Loucy (cell line): ENCODE data around the gene GEMIN5.
A peak's percentile ranks its signal among the peaks of the same experiment; 100 is the strongest.

Experiments used
- H2AFZ ChIP-seq: fragments of 200-600 bp; sonication (generic); 2 replicates; pipeline ENCODE4 v1.6.0; 2016; ENCODE audit warnings: antibody characterized with exemption, mild to moderate bottlenecking, low read length, moderate library complexity
- H3F3A ChIP-seq: fragments of 200-600 bp; 2 replicates; pipeline ENCODE4 v1.6.0; 2016; ENCODE audit warnings: antibody characterized with exemption, low read depth, mild to moderate bottlenecking
- H3K27me3 ChIP-seq: fragments of 200-600 bp; sonication (generic); 2 replicates; pipeline ENCODE4 v1.6.1; 2014; ENCODE audit warnings: low read length, mild to moderate bottlenecking; ENCODE audit not compliant: insufficient read depth, poor library complexity, severe bottlenecking
- H3K36me3 ChIP-seq: fragments of 200-600 bp; sonication (generic); 2 replicates; pipeline ENCODE4 v1.6.1; 2016; ENCODE audit warnings: low read length; ENCODE audit not compliant: insufficient read depth
- H3K4me1 ChIP-seq: fragments of 200-600 bp; sonication (generic); 2 replicates; pipeline ENCODE4 v1.5.1; 2014; ENCODE audit warnings: low read length, mild to moderate bottlenecking; ENCODE audit not compliant: insufficient read depth, poor library complexity, severe bottlenecking
- H3K4me2 ChIP-seq: fragments of 200-600 bp; sonication (generic); 2 replicates; pipeline ENCODE4 v1.6.0; 2014; ENCODE audit warnings: antibody characterized with exemption, low read length, low read depth, mild to moderate bottlenecking; ENCODE audit not compliant: poor library complexity, severe bottlenecking
- H3K4me3 ChIP-seq: fragments of 200-600 bp; sonication (generic); 2 replicates; pipeline ENCODE4 v1.5.1; 2014; ENCODE audit warnings: low read length, mild to moderate bottlenecking, mixed read lengths; ENCODE audit not compliant: poor library complexity, severe bottlenecking
- H3K79me2 ChIP-seq: fragments of 200-600 bp; sonication (generic); 2 replicates; pipeline ENCODE4 v1.6.1; 2014; ENCODE audit warnings: low read length; ENCODE audit not compliant: insufficient read depth
- H3K9ac ChIP-seq: fragments of 200-600 bp; sonication (generic); 2 replicates; pipeline ENCODE4 v1.6.0; 2014; ENCODE audit warnings: mild to moderate bottlenecking, low read depth, low read length, moderate library complexity; ENCODE audit not compliant: poor library complexity, severe bottlenecking
- H3K9me2 ChIP-seq: fragments of 200-600 bp; sonication (generic); replicated peaks from 2 replicates; pipeline ENCODE4 v1.6.1; 2016; ENCODE audit warnings: low read depth, low read length, mixed read lengths
- H3K9me3 ChIP-seq: fragments of 200-600 bp; sonication (generic); 2 replicates; pipeline ENCODE4 v1.6.1; 2014; ENCODE audit warnings: mild to moderate bottlenecking, antibody characterized with exemption, low read length, low read depth; ENCODE audit not compliant: insufficient read depth
- H4K20me1 ChIP-seq: fragments of 200-600 bp; sonication (generic); 2 replicates; pipeline ENCODE4 v1.6.0; 2014; ENCODE audit warnings: antibody characterized with exemption, low read length, mild to moderate bottlenecking; ENCODE audit not compliant: insufficient read depth, poor library complexity, severe bottlenecking
- EZH2phosphoT487 ChIP-seq: fragments of 200-600 bp; IDR thresholded peaks from 2 replicates; pipeline ENCODE4 v1.6.1; 2018; ENCODE audit warnings: antibody characterized with exemption, mild to moderate bottlenecking, moderate library complexity, borderline replicate concordance
- TF ChIP-seq, protein P1 (sequence below): fragments of 200-600 bp; sonication (generic); conservative IDR thresholded peaks from 2 replicates; pipeline ENCODE4 v1.5.1; 2014; ENCODE audit warnings: mild to moderate bottlenecking, antibody characterized with exemption, low read length

GEMIN5 gene

DNA sequence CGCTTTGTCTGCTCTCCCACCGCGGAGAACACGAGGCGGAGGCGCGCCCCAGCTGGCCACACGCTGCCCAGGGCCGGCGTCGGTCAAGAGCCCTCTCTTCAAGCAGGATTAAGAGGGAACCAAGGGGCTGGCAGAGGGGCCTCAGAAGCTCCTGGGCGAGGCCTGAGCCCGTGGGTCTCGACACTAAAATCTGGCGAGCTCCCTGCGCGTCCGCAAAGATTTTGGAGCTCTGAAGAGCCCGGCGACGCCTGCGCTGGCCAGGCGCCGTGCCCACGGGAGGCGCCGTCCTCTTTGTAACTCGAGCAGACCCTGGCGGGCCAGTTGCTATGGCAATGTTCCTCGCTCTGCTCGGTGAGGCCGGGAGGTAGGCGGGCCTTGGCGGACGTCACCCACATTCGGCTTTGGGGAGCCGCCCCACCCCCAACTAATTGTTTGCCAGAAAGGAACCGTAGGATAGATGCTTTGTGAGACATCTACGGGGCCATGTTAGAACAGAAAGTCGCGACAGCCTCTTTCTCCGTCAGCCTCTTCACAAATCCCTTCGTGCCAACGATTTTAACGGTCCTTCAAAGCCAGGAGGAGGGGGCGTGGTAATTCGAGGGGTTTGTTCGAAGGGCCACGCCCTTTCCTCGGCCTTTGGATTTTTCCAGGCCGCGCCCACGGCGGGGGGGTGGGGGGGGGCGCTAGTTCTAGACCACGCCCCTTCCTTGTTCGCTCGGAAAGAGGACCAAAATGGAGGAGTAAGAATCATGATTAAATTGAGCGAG, 80.3 kb downstream of the GEMIN5 start:
- Histone ChIP-seq H4K20me1 (peaks cover 31% of the 10 kb centered on the region), H3K36me3 (no peaks in the 10 kb centered on the region), H3K27me3 (no peaks in the 10 kb centered on the region), H3K4me3 (peak overlapping the region; percentile 95), H3K79me2 (peaks cover 41% of the 10 kb centered on the region), H3K9me2 (no peaks in the 10 kb centered on the region), H2AFZ (peak overlapping the region; percentile 70), H3K9me3 (no peaks in the 10 kb centered on the region), H3K9ac (peak overlapping the region; percentile 91), H3K4me1 (peaks cover 5% of the 10 kb centered on the region), H3K4me2 (peak overlapping the region; percentile 97), H3F3A (no peaks in the 10 kb centered on the region)
- TF ChIP-seq EZH2phosphoT487: no peak
- TF ChIP-seq, protein P1, sequence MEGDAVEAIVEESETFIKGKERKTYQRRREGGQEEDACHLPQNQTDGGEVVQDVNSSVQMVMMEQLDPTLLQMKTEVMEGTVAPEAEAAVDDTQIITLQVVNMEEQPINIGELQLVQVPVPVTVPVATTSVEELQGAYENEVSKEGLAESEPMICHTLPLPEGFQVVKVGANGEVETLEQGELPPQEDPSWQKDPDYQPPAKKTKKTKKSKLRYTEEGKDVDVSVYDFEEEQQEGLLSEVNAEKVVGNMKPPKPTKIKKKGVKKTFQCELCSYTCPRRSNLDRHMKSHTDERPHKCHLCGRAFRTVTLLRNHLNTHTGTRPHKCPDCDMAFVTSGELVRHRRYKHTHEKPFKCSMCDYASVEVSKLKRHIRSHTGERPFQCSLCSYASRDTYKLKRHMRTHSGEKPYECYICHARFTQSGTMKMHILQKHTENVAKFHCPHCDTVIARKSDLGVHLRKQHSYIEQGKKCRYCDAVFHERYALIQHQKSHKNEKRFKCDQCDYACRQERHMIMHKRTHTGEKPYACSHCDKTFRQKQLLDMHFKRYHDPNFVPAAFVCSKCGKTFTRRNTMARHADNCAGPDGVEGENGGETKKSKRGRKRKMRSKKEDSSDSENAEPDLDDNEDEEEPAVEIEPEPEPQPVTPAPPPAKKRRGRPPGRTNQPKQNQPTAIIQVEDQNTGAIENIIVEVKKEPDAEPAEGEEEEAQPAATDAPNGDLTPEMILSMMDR: no peak

DNA sequence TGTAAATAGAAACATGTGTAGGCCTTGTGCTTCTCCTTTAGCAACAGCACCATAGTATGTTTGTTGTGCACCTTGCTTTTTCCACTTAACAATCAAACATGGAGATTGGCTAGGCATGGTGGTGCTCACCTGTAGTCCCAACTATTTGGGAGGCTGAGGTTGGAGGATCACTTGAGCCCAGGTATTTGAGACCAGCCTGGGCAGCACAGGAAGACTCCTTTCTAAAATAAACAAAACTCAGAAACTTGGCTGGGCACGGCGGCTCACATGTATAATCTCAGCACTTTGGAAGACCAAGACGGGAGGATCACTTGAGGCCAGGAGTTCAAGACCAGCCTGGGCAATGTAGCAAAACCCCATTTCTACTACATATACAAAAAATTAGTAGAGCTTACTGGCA, 86.7 kb downstream of the GEMIN5 start:
- no peaks in the 10 kb centered on the region for H3K27me3 ChIP-seq
- no peaks in the 10 kb centered on the region for H3K9me3 ChIP-seq
- no peak for TF ChIP-seq EZH2phosphoT487
- no peak overlapping the region for H3K4me3 ChIP-seq
- H3K4me1 ChIP-seq: no peaks in the 10 kb centered on the region
- H3K4me2 ChIP-seq: no peak overlapping the region
- H3K36me3 ChIP-seq: no peaks in the 10 kb centered on the region
- H3F3A ChIP-seq: no peaks in the 10 kb centered on the region
- H4K20me1 ChIP-seq: no peaks in the 10 kb centered on the region
- no peaks in the 10 kb centered on the region for H3K9me2 ChIP-seq
- no peaks in the 10 kb centered on the region for H3K79me2 ChIP-seq
- no peak overlapping the region for H2AFZ ChIP-seq
- no peak overlapping the region for H3K9ac ChIP-seq

DNA sequence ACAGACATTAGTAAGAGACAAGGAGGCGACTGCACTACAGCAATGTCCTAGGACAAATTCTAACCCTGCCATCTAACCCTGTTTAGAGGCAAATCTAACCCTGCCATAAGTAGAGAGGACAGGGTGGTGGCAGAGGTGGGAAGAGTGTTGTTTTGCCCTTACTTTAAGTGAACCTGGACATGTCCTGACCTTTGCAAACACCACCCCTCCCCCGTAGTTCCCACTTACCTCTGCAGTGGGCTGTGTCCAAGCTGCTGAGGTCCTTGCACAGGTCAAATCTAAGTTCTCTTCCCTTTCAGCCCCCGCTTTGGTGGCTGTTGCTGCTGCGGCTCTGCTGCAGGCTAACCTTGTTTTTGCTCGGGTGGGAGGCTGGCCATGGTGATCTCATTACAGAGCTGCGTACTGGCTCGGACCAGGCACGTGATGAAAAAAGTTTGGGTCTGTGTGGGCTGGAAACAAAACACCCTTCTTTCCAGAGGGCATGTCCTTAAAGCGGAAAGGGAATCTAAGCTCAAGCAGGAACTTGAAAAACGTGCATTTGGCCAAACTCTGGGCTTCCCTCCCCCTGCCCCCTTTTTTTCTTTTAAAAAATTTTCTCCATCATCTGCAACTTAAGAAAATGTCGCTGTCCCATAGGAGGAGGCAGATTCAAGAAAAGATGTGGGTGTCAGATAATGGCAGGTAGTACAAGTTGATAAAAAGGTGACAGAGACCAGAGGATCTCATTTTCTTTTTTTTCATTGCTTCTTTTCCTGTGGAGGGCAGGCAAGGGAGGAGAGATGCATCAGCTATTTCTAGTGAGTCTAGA, 87.6 kb downstream of the GEMIN5 start, which contains the start of gene FAXDC2:
Gene FAXDC2 (minus strand): TSS at position 349 of the 808 bp plus-strand sequence. CDS start 12,425 bp downstream, outside the sequence.
- no peak within 1 kb of the TSS for H2AFZ ChIP-seq
- H3K4me2 ChIP-seq: no peak within 1 kb of the TSS
- H3K36me3 ChIP-seq: no peaks in the 10 kb centered on the region
- TF ChIP-seq, protein P1: no peak
- no peak for TF ChIP-seq EZH2phosphoT487
- no peaks in the 10 kb centered on the region for H3F3A ChIP-seq
- H3K9ac ChIP-seq: no peak within 1 kb of the TSS
- H3K9me2 ChIP-seq: no peaks in the 10 kb centered on the region
- H3K4me1 ChIP-seq: no peaks in the 10 kb centered on the region
- H3K4me3 ChIP-seq: no peak within 1 kb of the TSS
- H3K9me3 ChIP-seq: no peaks in the 10 kb centered on the region
- no peaks in the 10 kb centered on the region for H3K27me3 ChIP-seq
- no peaks in the 10 kb centered on the region for H4K20me1 ChIP-seq
- no peaks in the 10 kb centered on the region for H3K79me2 ChIP-seq
